HG03175 (cell line): ENCODE measurements around the gene ZBTB32.

Source experiments
- ATAC-seq: cut with Tn5 transposase; IDR thresholded peaks from one replicate; pipeline ENCODE4 v1.9.1; 2021; ENCODE audit warnings: mild to moderate bottlenecking, moderate library complexity; ENCODE audit not compliant: unreplicated experiment

Gene ZBTB32

DNA sequence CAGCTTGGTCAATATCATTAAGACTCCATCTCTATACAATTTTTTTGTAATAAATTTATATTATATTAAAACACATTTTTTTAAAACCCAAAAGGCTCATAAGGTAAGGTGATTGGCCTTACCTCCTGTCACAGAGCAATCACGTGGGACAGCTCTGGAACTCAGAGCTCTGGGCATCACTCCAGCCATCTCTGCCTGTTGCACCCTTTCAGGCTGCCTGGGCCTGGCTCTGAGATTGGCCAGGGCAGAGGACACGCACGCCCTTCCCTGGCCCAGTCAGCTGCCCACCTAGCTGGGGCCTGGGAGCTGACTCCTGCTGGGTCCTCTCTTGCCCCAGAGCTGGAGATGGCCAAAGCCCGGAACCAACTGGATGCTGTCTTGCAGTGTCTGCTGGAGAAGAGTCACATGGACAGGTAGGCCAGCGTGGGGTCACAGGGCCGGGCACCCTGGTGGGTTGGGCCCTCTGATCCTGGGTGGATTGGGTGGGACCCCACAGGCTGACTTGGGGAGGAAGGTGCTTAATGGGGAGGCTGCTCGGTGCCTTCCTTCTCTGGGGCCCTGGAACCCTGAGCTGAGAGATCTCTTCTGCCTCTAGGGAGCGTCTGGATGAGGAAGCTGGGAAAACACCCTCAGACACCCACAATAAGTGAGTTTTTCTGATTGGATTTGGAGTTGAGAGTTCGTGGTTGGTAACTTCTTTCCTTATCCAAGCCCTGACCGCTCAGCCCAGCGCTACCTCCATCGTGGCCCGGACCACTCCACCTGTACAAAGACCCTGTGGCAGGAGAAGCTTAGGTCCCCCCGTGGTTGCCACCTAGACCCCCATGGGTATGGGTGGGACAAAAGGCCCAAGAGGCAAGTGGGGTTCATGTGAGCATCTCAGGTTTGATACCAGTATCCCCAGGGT is 47.7 kb downstream of the ZBTB32 start:
- no peak for ATAC-seq

DNA sequence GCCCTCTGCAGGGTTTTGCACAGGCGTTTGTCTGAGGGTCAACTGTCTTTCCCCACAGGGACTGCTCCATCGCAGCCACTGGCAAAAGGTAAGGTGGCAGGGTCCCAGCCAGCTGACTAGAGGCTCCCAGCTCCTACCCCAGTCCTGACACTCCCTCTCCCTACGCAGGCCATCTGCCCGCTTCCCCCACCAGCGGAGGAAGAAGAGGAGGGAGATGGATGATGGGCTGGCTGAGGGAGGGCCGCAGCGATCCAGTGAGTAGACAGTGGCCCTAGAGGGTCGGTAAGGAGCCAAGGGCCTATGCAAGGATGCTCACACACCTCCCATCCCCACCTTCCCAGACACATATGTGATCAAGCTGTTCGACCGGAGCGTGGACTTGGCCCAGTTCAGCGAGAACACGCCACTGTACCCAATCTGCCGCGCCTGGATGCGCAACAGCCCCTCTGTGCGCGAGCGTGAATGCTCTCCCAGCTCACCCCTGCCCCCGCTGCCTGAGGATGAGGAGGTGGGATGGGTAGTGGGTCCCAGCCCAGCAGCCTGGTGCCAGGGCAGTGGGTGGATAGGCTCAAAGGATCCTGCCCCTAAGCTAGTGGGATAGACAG is 48.5 kb downstream of the ZBTB32 start:
- no peak for ATAC-seq

DNA sequence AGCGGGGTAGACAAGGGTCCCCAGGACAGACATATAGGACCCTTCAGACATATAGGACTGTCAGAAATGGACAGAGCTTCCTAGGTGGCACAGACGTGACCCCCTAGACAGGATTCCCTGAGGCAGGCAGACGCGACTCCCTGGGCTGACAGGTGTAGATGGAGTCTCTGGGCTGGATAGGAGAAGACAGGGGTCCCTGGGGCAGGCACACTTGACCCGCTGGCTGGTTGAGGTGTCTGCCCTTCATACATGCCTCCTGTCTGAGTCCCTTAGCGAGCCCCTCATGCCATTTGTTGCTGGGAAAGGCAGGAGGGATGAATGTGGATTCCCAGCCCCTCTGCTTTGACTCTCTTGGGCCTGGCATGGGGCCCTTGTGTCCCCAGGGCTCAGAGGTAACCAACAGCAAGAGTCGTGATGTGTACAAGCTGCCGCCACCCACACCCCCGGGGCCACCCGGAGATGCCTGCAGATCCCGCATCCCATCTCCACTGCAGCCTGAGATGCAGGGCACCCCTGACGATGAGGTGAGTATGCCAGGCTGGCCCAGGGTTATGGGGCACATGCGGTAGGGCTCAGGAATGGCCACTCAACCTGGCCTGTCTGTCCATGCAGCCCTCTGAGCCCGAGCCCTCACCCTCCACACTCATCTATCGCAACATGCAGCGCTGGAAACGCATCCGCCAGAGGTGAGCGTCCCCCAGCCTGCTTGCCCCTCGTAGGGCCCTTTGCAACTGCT is 49.4 kb downstream of the ZBTB32 start:
- no peak for ATAC-seq

DNA sequence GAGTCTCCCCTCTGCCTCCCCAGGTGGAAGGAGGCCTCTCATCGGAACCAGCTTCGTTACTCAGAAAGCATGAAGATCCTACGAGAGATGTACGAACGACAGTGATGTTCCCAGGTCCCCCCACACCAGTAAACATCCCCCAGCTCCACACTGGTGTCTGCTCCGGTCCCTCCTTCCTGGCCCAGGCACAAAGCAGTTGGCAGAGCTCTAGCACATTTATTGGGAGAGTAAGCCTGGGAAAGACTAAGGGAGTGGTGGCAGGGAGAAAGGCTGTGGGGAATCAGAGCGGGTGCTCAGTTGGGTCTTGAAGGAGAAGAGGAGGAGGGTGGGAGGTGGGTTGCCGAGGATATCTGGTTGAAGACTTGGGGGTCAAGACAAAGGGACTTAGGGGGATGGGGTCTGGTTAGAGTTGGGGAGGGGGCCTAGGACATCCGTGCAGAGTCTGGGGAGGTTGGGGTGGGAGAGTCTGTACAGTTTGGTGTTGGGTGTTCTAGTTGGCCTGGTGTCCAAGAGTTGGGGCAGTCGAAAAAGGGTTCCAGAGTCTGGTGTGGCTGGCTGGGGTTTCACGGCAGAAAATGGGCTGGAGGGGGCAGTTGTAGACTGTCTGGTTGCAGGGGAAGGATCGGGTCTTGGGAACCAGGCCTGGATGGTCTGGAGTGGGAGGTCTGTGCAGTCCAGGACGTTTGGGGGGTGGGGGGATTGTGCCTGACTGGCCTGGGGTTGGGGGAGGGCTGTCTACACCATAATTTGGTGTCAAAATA is 50.2 kb downstream of the ZBTB32 start:
- no peak for ATAC-seq

DNA sequence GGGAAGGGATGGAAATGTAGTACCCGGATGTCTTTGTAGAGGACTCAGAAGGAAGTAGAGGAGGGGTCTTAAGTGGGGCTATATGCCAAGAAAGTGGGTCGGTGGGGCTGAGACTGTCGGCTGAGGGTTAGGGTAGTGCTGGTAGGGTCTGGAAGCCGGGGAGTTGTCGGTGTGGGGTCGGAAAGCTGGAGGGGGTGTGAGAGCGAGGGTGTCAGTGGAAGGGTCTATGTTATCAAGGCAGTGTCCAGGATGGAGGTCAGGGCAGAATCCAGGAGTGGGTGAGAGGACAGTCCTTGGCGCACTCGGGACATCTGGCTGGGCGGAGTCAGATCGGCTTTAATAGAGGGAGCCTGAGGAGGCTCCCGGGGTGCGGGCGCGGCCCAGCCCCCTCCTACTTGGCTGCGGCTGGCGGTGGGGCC is 50.8 kb downstream of the ZBTB32 start:
- ATAC-seq = no peak

DNA sequence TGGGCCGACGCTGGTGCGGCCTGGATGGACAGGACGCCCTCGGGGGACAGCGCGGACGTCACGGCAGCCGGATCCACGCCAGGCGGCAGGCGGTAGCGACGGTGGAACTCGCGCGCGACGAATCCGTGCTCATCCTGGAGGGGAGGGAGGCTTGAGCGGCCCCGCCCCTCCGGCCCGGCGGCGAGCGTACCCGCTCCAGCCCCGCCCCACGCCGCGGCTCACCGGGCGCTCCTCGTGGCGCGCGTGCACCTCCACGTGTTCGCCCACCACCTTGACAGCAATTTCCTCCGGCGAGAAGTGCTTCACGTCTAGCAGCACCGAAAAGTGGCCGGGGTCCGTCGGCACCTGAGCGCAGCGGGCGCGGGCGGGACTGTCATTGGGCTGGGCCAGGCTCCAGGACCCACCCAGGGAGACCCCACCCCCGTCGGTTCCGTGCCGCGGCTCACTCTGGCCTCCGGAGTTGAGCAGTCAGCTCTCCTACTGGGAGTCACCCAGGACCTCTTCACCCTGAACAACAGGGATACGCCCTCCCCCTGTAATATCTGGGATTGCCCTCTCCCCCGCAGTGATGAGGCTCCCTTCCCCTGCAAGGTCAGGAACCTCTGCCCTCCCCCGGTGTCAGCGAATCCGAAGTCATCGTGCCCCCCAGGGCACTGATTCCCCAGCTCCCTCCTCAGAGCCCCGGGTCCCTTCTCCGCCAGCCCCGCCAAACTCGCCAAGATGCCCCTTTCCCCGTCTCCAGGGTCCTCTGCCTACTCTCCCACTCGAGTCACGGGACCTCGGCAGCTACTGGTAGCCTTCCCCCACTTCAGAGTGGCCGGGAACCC is 51.4 kb downstream of the ZBTB32 start:
- ATAC-seq = no peak

DNA sequence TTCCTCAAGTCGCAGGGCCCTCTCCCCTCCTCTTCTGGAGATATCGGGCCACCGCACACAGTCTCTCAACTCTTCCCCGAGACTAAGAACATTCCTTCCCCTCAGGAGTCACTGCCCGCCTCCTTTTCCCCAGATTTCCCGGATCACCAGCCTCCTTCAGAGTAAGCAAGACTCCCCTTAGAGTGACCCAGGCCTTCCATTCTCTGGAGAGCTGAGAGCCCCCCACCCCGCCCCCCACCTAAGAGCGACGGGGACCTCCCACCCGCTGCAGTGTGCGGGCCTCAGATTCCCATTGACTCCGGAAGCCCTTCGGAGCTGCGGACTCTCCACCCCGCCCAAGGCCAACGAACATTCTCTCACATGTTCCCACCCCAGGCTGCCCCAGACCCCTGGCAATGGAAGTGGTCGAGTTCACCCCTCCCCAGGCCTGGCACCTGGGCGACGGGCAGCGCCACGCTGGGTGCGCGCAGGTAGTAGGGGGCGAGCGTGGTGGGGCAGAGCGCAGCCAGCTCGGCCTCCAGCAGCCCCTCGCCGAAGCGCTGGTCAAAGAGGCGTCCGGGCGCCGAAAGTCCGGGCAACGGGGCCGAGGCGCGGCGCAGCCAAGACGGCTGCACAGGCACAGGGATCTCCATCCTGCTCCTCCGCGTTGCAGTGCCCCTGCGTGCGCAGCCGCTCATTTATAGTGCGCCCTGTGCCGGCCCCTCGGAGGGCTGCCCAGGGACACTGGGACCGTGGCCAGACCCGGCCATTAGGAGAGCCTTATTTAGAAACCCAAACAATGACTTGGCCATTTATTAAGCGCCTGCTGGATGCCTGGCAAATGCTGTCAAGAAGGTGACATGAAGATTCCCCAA is 52.2 kb downstream of the ZBTB32 start, which contains the start of gene HSPB6:
TSS of gene HSPB6 (minus strand) at position 653 of the 854 bp plus-strand sequence. CDS start at position 632, 21 bp downstream.
- no peak for ATAC-seq

DNA sequence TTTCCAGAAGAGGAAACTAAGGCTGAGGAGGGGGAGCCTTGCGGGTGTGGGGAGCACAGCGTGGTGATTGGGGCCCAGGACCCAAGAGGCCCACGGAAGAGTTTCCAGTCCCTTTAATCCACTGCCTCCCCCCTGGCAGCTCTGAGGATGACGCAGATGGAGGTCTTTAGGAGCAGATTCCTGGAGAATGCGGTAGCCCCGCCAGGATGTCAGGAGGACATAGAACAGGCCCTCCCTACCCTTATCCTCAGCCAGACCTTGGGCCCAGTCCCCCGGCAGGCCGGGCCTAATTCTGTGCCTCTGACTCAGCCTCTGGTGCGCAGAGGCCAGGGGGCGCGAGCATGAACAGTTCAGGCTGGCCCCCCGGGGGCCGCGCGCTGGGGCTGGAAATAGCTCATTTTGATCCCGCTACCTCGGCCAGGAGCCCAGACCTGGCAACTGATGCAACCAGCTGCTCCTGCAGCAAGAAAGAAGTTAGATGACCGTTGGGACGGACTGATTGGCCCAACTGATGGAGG is 52.9 kb downstream of the ZBTB32 start:
- ATAC-seq = peak; percentile 7

DNA sequence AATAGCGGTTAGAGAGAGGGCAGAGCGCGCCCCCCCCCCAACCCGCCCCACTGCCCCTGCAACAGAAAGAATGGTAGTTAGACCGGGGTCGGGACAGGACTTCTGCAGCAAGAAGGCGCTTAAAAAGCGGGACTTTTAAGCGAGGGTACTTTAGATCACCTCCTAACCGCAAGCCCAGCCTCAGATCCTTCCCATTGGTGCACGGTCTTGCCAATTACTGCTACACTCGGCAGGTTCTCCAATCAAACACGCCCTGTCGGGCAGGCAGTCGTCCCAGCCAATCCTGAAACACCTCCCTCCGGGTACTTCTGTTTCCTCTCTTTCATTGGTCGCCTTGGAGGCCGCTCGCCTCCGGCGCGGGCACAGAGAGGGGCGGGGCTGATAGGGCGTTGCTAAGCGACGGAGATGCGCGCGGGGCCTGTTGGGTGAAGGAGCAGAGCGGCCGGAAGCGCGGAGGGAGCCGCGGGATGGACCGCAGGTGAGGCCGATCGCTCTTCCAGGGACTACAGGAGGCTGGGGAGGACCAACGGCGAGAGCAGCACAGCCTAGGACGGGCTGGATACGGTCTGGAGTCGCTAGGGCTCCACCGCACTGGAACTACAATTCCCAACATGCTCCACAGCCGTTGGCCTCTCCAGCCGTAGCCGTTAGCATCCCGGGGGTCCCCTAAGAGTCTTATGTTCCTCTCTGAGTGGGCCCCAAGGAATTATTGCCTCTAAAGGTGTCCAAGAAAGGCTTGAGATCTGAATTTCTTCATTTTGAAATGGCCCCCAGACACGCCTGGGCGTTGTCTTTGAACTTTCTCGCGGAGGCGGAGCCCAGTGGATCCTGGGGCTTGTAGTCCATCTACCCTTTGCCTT is 53.6 kb downstream of the ZBTB32 start, which contains the start of gene PROSER3:
TSS of gene PROSER3 (plus strand) at position 428 of the 860 bp plus-strand sequence. CDS start at position 468, 40 bp downstream.
- ATAC-seq = peak; percentile 98

DNA sequence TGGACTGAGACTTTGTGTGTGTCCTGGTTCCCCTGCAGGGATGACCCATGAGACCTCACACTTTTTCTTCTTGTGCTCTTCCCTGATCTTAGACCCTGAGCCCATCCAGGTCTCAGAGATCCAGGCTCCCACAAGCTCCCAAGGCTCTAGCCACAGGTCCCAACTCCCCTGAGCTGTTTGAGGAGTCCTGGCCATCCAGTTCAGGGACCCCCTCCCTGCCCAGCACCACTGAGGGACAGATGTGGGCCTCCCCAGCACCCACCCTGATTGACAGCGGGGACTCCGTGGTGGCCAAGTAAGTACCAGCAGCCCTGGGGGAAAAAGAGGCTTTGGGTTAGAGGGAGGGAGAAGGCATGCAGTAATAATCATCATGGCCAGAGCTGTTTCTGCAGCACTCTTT is 55.3 kb downstream of the ZBTB32 start:
- no peak for ATAC-seq

DNA sequence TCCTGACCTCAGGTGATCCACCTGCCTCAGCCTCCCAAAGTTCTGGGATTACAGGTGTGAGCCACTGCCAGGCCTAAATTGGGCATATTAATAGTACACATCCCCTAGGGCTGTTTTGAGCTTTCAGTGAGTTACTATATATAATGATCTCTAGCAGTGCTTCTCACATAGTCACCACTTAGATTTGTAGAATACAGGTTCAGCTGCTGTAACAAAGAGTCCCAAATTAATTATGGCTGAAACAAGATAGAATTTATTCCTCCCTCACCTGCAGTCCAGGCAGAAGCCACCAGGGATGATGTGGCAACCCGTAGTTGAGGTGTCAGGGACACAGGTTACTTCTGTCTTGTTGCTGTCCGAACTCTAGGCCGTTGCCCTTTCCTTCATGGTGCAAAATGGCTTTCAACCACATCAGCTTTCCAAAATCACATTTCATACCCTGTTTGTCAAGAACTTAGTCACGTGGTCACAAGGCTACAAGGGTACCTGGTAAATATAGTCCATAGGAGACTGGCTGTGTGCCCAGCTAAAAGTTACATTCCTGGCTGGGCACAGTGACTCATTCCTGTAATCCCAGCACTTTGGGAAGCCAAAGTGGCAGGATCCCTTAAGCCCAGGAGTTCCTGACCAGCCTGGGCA is 56.5 kb downstream of the ZBTB32 start:
- no peak for ATAC-seq

DNA sequence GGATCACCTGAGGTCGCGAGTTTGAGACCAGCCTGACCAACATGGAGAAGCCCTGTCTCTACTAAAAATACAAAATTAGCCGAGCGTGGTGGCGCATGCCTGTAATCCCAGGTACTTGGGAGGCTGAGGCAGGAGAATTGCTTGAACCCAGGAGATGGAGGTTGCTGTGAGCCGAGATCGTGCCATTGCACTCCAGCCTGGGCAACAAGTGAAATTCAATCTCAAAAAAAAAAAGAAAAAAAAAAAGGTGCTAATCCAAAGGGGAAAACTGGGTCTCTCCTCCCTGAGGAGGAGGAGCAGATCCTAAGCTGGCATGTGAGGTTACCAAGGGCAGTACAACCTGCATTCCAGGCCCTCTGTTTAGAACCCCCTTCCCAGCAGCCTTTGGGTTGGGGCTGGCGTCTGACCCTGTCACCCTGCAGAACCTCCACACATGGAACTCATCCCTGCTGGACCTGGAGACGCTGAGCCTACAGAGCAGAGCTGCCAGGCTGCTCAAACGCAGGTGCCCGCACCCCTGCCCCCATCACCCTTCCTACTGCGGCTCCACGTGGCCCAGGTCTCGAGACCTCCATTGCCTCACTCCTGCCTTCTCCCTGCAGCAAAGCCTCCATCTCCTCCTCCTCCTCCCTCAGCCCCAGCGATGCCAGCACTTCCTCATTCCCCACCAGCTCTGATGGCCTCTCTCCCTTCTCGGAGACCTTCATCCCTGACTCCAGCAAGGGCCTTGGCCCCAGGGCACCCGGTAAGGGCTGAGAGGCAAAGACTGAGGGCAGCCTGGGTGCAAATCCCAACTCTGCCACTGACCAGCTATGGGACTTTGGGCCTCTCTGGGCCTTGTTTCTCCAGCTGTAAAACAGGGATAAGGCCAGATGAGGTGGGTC is 60.3 kb downstream of the ZBTB32 start:
- no peak for ATAC-seq
